Measurements from ENCODE around the gene TGFB2. TPM values are rescaled to one million over a fixed set of nuclear protein-coding genes. Genes with fewer than 3 reads are reported as not detected.

The TGFB2 gene
- total RNA-seq, 5 donors from 2014 or later (not counting 1 experiment from before 2014, with no cell fraction given), result 0.06 to 0.23 (median 0.23) TPM; not detected in 2

GRCh38 chr1:218397752-218398339, 52.7 kb downstream of the TGFB2 start:
- no peak overlapping the region for H3K4me3 ChIP-seq (ENCODE audit: control insufficient read depth in 1 of 2, extremely low read depth in 1 of 2, low read length in 1 of 2)
- DNase-seq, result no peak
- no peak for ATAC-seq (replicated peaks in 1 of 4)
- Mint-ChIP-seq H3K4me1 (no peaks in the 10 kb centered on the region), H3K9me3 (no peaks in the 10 kb centered on the region), H3K4me3 (no peak overlapping the region), H3K36me3 (no peaks in the 10 kb centered on the region), H3K27ac (no peak overlapping the region), H3K27me3 (peaks cover 2 to 5% of the 10 kb centered on the region in 2 donors)
- H3K36me3 ChIP-seq (ENCODE audit: control insufficient read depth in 2 of 2, extremely low read depth in 1 of 2, insufficient read depth in 1 of 2, low read length in 1 of 2), result no peaks in the 10 kb centered on the region
- ChIA-PET POLR2A (no interaction called here), CTCF (no interaction called here)
- H3K4me1 ChIP-seq (ENCODE audit: control insufficient read depth in 1 of 2, extremely low read depth in 1 of 2, insufficient read depth in 2 of 2, low read length in 2 of 2), result no peaks in the 10 kb centered on the region
- WGBS (ENCODE audit: insufficient coverage), result 80% methylated on average over 1 of the region's 8 CpGs
- H3K27me3 ChIP-seq (replicated peaks in 1 of 2; ENCODE audit: control insufficient read depth in 2 of 2, extremely low read depth in 1 of 2, insufficient read depth in 2 of 2, low read length in 1 of 2), result peaks cover 0 to 4% of the 10 kb centered on the region in 2 experiments
- H3K27ac ChIP-seq (ENCODE audit: low read length), result no peak overlapping the region
- H3K9me3 ChIP-seq, result no peaks in the 10 kb centered on the region

GRCh38 chr1:218400624-218401023, 55.5 kb downstream of the TGFB2 start:
- POLR2A ChIA-PET, result no interaction called here
- ATAC-seq (replicated peaks in 1 of 4), result no peak

GRCh38 chr1:218401441-218401997, 56.4 kb downstream of the TGFB2 start:
- H3K9me3 ChIP-seq, result no peaks in the 10 kb centered on the region
- ChIA-PET POLR2A (no interaction called here), CTCF (no interaction called here)
- peaks cover 0 to 4% of the 10 kb centered on the region in 2 experiments for H3K27me3 ChIP-seq (replicated peaks in 1 of 2; ENCODE audit: control insufficient read depth in 2 of 2, extremely low read depth in 1 of 2, insufficient read depth in 2 of 2, low read length in 1 of 2)
- H3K4me1 ChIP-seq (ENCODE audit: control insufficient read depth in 1 of 2, extremely low read depth in 1 of 2, insufficient read depth in 2 of 2, low read length in 2 of 2), result no peaks in the 10 kb centered on the region
- H3K9me3 Mint-ChIP-seq, result no peaks in the 10 kb centered on the region
- no peak overlapping the region for H3K27ac ChIP-seq (ENCODE audit: low read length)
- H3K36me3 ChIP-seq (ENCODE audit: control insufficient read depth in 2 of 2, extremely low read depth in 1 of 2, insufficient read depth in 1 of 2, low read length in 1 of 2), result no peaks in the 10 kb centered on the region
- H3K4me1 Mint-ChIP-seq, result no peaks in the 10 kb centered on the region
- peaks cover 0 to 2% of the 10 kb centered on the region in 2 donors for H3K27me3 Mint-ChIP-seq
- no peak overlapping the region for H3K4me3 Mint-ChIP-seq
- WGBS (ENCODE audit: insufficient coverage), result 89% methylated on average over 4 of the region's 12 CpGs
- H3K27ac Mint-ChIP-seq, result no peak overlapping the region
- H3K4me3 ChIP-seq (ENCODE audit: control insufficient read depth in 1 of 2, extremely low read depth in 1 of 2, low read length in 1 of 2), result no peak overlapping the region
- no peaks in the 10 kb centered on the region for H3K36me3 Mint-ChIP-seq
- ATAC-seq (replicated peaks in 1 of 4) (no peak), DNase-seq (no peak)

More at GRCh38 chr1:218400624-218401023, 55.5 kb downstream of the TGFB2 start:
- peaks cover 0 to 2% of the 10 kb centered on the region in 2 donors for H3K27me3 Mint-ChIP-seq
- H3K4me3 Mint-ChIP-seq, result no peak overlapping the region
- Histone ChIP-seq H3K4me3 (ENCODE audit: control insufficient read depth in 1 of 2, extremely low read depth in 1 of 2, low read length in 1 of 2) (no peak overlapping the region), H3K9me3 (no peaks in the 10 kb centered on the region), H3K27me3 (replicated peaks in 1 of 2; ENCODE audit: control insufficient read depth in 2 of 2, extremely low read depth in 1 of 2, insufficient read depth in 2 of 2, low read length in 1 of 2) (peaks cover 0 to 4% of the 10 kb centered on the region in 2 experiments), H3K36me3 (ENCODE audit: control insufficient read depth in 2 of 2, extremely low read depth in 1 of 2, insufficient read depth in 1 of 2, low read length in 1 of 2) (no peaks in the 10 kb centered on the region), H3K4me1 (ENCODE audit: control insufficient read depth in 1 of 2, extremely low read depth in 1 of 2, insufficient read depth in 2 of 2, low read length in 2 of 2) (no peaks in the 10 kb centered on the region), H3K27ac (ENCODE audit: low read length) (no peak overlapping the region)
- H3K9me3 Mint-ChIP-seq, result no peaks in the 10 kb centered on the region
- WGBS (ENCODE audit: insufficient coverage), result 75% methylated on average over 2 of the region's 3 CpGs
- no peaks in the 10 kb centered on the region for H3K4me1 Mint-ChIP-seq
- H3K27ac Mint-ChIP-seq, result no peak overlapping the region
- DNase-seq, result no peak
- CTCF ChIA-PET, result no interaction called here
- H3K36me3 Mint-ChIP-seq, result no peaks in the 10 kb centered on the region

- DNase-seq (no peak), ATAC-seq (replicated peaks in 1 of 4) (no peak)
- H3K4me1 ChIP-seq (ENCODE audit: control insufficient read depth in 1 of 2, extremely low read depth in 1 of 2, insufficient read depth in 2 of 2, low read length in 2 of 2), result no peaks in the 10 kb centered on the region
- H3K27ac ChIP-seq (ENCODE audit: low read length), result no peak overlapping the region
- no peaks in the 10 kb centered on the region for H3K9me3 ChIP-seq
- peaks cover 0 to 2% of the 10 kb centered on the region in 2 donors for H3K27me3 Mint-ChIP-seq
- no peaks in the 10 kb centered on the region for H3K4me1 Mint-ChIP-seq
- no peak overlapping the region for H3K27ac Mint-ChIP-seq
- ChIA-PET POLR2A (no interaction called here), CTCF (no interaction called here)
- H3K36me3 Mint-ChIP-seq, result no peaks in the 10 kb centered on the region
- no peak overlapping the region for H3K4me3 ChIP-seq (ENCODE audit: control insufficient read depth in 1 of 2, extremely low read depth in 1 of 2, low read length in 1 of 2)
- H3K4me3 Mint-ChIP-seq, result no peak overlapping the region
- H3K36me3 ChIP-seq (ENCODE audit: control insufficient read depth in 2 of 2, extremely low read depth in 1 of 2, insufficient read depth in 1 of 2, low read length in 1 of 2), result no peaks in the 10 kb centered on the region
- no peaks in the 10 kb centered on the region for H3K9me3 Mint-ChIP-seq
- 100% methylated on average over 1 of the region's 8 CpGs for WGBS (ENCODE audit: insufficient coverage)
- H3K27me3 ChIP-seq (replicated peaks in 1 of 2; ENCODE audit: control insufficient read depth in 2 of 2, extremely low read depth in 1 of 2, insufficient read depth in 2 of 2, low read length in 1 of 2), result peaks cover 0 to 4% of the 10 kb centered on the region in 2 experiments
These were observed 57.1 kb downstream of the TGFB2 start for GRCh38 chr1:218401998-218402785.

GRCh38 chr1:218402786-218403120, 57.6 kb downstream of the TGFB2 start:
- Mint-ChIP-seq H3K9me3 (no peaks in the 10 kb centered on the region), H3K27ac (no peak overlapping the region), H3K4me1 (no peaks in the 10 kb centered on the region), H3K27me3 (peaks cover 0 to 2% of the 10 kb centered on the region in 2 donors), H3K4me3 (no peak overlapping the region), H3K36me3 (no peaks in the 10 kb centered on the region)
- ChIA-PET POLR2A (no interaction called here), CTCF (no interaction called here)
- peaks cover 0 to 4% of the 10 kb centered on the region in 2 experiments for H3K27me3 ChIP-seq (replicated peaks in 1 of 2; ENCODE audit: control insufficient read depth in 2 of 2, extremely low read depth in 1 of 2, insufficient read depth in 2 of 2, low read length in 1 of 2)
- H3K27ac ChIP-seq (ENCODE audit: low read length), result no peak overlapping the region
- 90% methylated on average over 7 of the region's 7 CpGs for WGBS (ENCODE audit: insufficient coverage)
- no peaks in the 10 kb centered on the region for H3K9me3 ChIP-seq
- no peak overlapping the region for H3K4me3 ChIP-seq (ENCODE audit: control insufficient read depth in 1 of 2, extremely low read depth in 1 of 2, low read length in 1 of 2)
- no peaks in the 10 kb centered on the region for H3K36me3 ChIP-seq (ENCODE audit: control insufficient read depth in 2 of 2, extremely low read depth in 1 of 2, insufficient read depth in 1 of 2, low read length in 1 of 2)
- no peak for ATAC-seq (replicated peaks in 1 of 4)
- DNase-seq, result no peak
- H3K4me1 ChIP-seq (ENCODE audit: control insufficient read depth in 1 of 2, extremely low read depth in 1 of 2, insufficient read depth in 2 of 2, low read length in 2 of 2), result no peaks in the 10 kb centered on the region

- no peaks in the 10 kb centered on the region for H3K9me3 Mint-ChIP-seq
- H3K9me3 ChIP-seq, result no peaks in the 10 kb centered on the region
- H3K27me3 ChIP-seq (replicated peaks in 1 of 2; ENCODE audit: control insufficient read depth in 2 of 2, extremely low read depth in 1 of 2, insufficient read depth in 2 of 2, low read length in 1 of 2), result peaks cover 0 to 4% of the 10 kb centered on the region in 2 experiments
- H3K4me1 ChIP-seq (ENCODE audit: control insufficient read depth in 1 of 2, extremely low read depth in 1 of 2, insufficient read depth in 2 of 2, low read length in 2 of 2), result no peaks in the 10 kb centered on the region
- ChIA-PET CTCF (no interaction called here), POLR2A (no interaction called here)
- H3K27ac Mint-ChIP-seq, result no peak overlapping the region
- peaks cover 0 to 2% of the 10 kb centered on the region in 2 donors for H3K27me3 Mint-ChIP-seq
- no peak for ATAC-seq (replicated peaks in 1 of 4)
- no peak overlapping the region for H3K4me3 Mint-ChIP-seq
- no peak overlapping the region for H3K4me3 ChIP-seq (ENCODE audit: control insufficient read depth in 1 of 2, extremely low read depth in 1 of 2, low read length in 1 of 2)
- no peak for DNase-seq
- H3K36me3 Mint-ChIP-seq, result no peaks in the 10 kb centered on the region
- no peaks in the 10 kb centered on the region for H3K4me1 Mint-ChIP-seq
- 100% methylated on average over 2 of the region's 7 CpGs for WGBS (ENCODE audit: insufficient coverage)
- no peaks in the 10 kb centered on the region for H3K36me3 ChIP-seq (ENCODE audit: control insufficient read depth in 2 of 2, extremely low read depth in 1 of 2, insufficient read depth in 1 of 2, low read length in 1 of 2)
- no peak overlapping the region for H3K27ac ChIP-seq (ENCODE audit: low read length)
These were observed 58.2 kb downstream of the TGFB2 start for GRCh38 chr1:218403300-218403699.
